K562 (cell line): ENCODE measurements around the gene NEDD4. TPM values are rescaled to one million over a fixed set of nuclear protein-coding genes. Genes with fewer than 3 reads are reported as not detected.
A peak's percentile ranks its signal among the peaks of the same experiment; 100 is the strongest.
"Not testable (repeated sequence)": the region's sequence is repeated elsewhere in the genome, so short reads cannot be mapped to it uniquely, and the experiment has no call there.

Source experiments
- ATAC-seq: fragments of 200-7000 bp; cut with Tn5 transposase; 3 replicates; pipeline ENCODE4 v1.9.1; 2020; ENCODE audit warnings: moderate library complexity
- BruUV-seq: library from RNA; stranded (reverse); fragments of 400-500 nt; replicated peaks from 2 replicates; lab custom pipeline; 2021; lab: Mats Ljungman, UMichigan
- CTCF ChIA-PET: fragments of 300-600 bp; formaldehyde crosslinking; extraction: SDS; loops from one replicate; lab custom pipeline; 2021; ENCODE audit warnings: low intra/inter-chr PET ratio; lab: Yijun Ruan, JAX
- POLR2A ChIA-PET: fragments of 300-600, 350-650 bp; sonication (Branson Sonifier 250); formaldehyde crosslinking; extraction: SDS; loops from one replicate; lab custom pipeline; 2021; ENCODE audit warnings: antibody characterized with exemption, inconsistent platforms; lab: Yijun Ruan, JAX
- DNase-seq, 4 experiments: peaks; one replicate each; pipeline versions ENCODE4 v3.0.0 to v3.0.0-alpha.2; 2011 to 2018; ENCODE audit warnings: low spot score in 3 of 4, mixed read lengths in 3 of 4; ENCODE audit errors: extremely low read depth in 1 of 4
- FAIRE-seq: peaks from 2 replicates; lab custom pipeline; 2011; peaks lifted over from hg19 to GRCh38; lab: Jason Lieb, UNC
- H2AFZ ChIP-seq: 2 replicates; pipeline ENCODE4 v1.6.0; 2011; ENCODE audit warnings: low read depth, low read length, control low read depth, inconsistent platforms
- H3K27ac ChIP-seq: fragments of 200-600 bp; 3 replicates; pipeline ENCODE4 v1.8.0; 2011; ENCODE audit warnings: low read depth, mild to moderate bottlenecking, control low read depth, inconsistent platforms, low read length, moderate library complexity, mixed read lengths; ENCODE audit errors: extremely low read depth
- H3K27me3 ChIP-seq, 2 experiments: fragments of 300-600 bp in 1 of 2; 2 replicates in 1 of 2; 3 replicates in 1 of 2; pipeline versions ENCODE4 v1.6.0 to v1.8.0; 2011; ENCODE audit warnings: inconsistent platforms in 2 of 2, low read length in 2 of 2, mild to moderate bottlenecking in 1 of 2, mixed read lengths in 1 of 2, moderate library complexity in 1 of 2; ENCODE audit not compliant: control insufficient read depth in 2 of 2, insufficient read depth in 2 of 2
- H3K36me3 ChIP-seq: fragments of 300-600 bp; 3 replicates; pipeline ENCODE4 v1.8.0; 2011; ENCODE audit warnings: mild to moderate bottlenecking, low read length, inconsistent platforms; ENCODE audit not compliant: control insufficient read depth, insufficient read depth
- H3K4me1 ChIP-seq, 2 experiments: fragments of 200-600 bp in 1 of 2; replicated peaks in 1 of 2; 2 replicates in 1 of 2; 3 replicates in 1 of 2; pipeline versions ENCODE4 v1.5.1 to v1.8.0; 2011; ENCODE audit warnings: inconsistent platforms in 2 of 2, low read length in 2 of 2, mild to moderate bottlenecking in 1 of 2, mixed read lengths in 1 of 2, moderate library complexity in 1 of 2; ENCODE audit not compliant: control insufficient read depth in 2 of 2, insufficient read depth in 2 of 2
- H3K4me2 ChIP-seq: 2 replicates; pipeline ENCODE4 v1.6.1; 2011; ENCODE audit warnings: low read length, control low read depth, inconsistent platforms, mixed read lengths; ENCODE audit not compliant: insufficient read depth
- H3K4me3 ChIP-seq: fragments of 200-600 bp; sonication (generic), shearing (Covaris generic); 2 replicates; pipeline ENCODE4 v1.5.1; 2016; ENCODE audit warnings: control low read depth, inconsistent platforms
- H3K79me2 ChIP-seq: fragments of 200-600 bp; 3 replicates; pipeline ENCODE4 v1.8.0; 2011; ENCODE audit warnings: low read length, inconsistent platforms; ENCODE audit not compliant: control insufficient read depth, insufficient read depth
- H3K9ac ChIP-seq, 2 experiments: 2 replicates each; pipeline versions ENCODE4 v1.6.0 to v1.6.1; 2011; ENCODE audit warnings: low read depth in 2 of 2, low read length in 2 of 2, control low read depth in 1 of 2, inconsistent platforms in 1 of 2, mild to moderate bottlenecking in 1 of 2, mixed read lengths in 1 of 2; ENCODE audit not compliant: insufficient read depth in 1 of 2
- H3K9me1 ChIP-seq: one replicate; pipeline ENCODE4 v1.6.0; 2011; ENCODE audit warnings: inconsistent platforms, mild to moderate bottlenecking, low read length, moderate library complexity; ENCODE audit not compliant: control insufficient read depth, insufficient read depth
- H3K9me3 ChIP-seq: replicated peaks from 2 replicates; pipeline ENCODE4 v1.5.1; 2011; ENCODE audit warnings: low read depth, low read length, inconsistent platforms; ENCODE audit not compliant: control insufficient read depth, insufficient read depth
- H4K20me1 ChIP-seq: replicated peaks from 2 replicates; pipeline ENCODE4 v1.6.1; 2011; ENCODE audit warnings: low read length, inconsistent platforms, mixed read lengths; ENCODE audit not compliant: control insufficient read depth, insufficient read depth
- MEIS2 ChIP-seq: fragments of 450-650 bp; IDR thresholded peaks from 2 replicates; pipeline ENCODE4 v1.6.1; 2014; ENCODE audit warnings: mild to moderate bottlenecking; ENCODE audit not compliant: partially characterized antibody
- ZNF146 ChIP-seq: IDR thresholded peaks from one replicate; pipeline ENCODE4 v1.6.1; 2018; ENCODE audit warnings: missing compliant biosample characterization; ENCODE audit not compliant: unreplicated experiment
- WGBS: fragments of 100-300 bp; shearing (Covaris generic); methylation state at CpG from one replicate; pipeline ENCODE4 v1.1.6; 2016; ENCODE audit warnings: low coverage, mixed read lengths; ENCODE audit not compliant: insufficient coverage; ENCODE audit errors: missing lambda C conversion rate; 5-methylcytosine and 5-hydroxymethylcytosine counted together
- in situ Hi-C: fragments of 300-500 bp; cut with MboI; formaldehyde crosslinking; loops from 4 replicates; pipeline ENCODE4 v1.15.0; 2018; ENCODE audit warnings: inconsistent platforms, mixed read lengths
- intact Hi-C: fragments of 100-400 bp; cut with micrococcal nuclease; formaldehyde crosslinking; loops from 2 replicates; pipeline ENCODE4 v1.14.2; 2022
- polyA plus RNA-seq, 8 experiments: library from polyadenylated mRNA; depleted of rRNA in 4 of 8; stranded (reverse) in 5 of 8; unstranded in 3 of 8; fragments of >200 nt; fragmentation: Nextera tagmentation in 2 of 8; fragmentation: Illumina TruSeq in 1 of 8; extraction: Ambion mirVana in 2 of 8; extraction: Trizol in 1 of 8; gene quantifications; 2 replicates each; pipeline versions ENCODE4 v1.2.1 to v1.2.3, GENCODE V29; 2011 to 2014; ENCODE audit warnings: inconsistent platforms in 1 of 8, missing spikeins in 1 of 8
- total RNA-seq, 7 experiments: library from RNA; depleted of rRNA in 6 of 7; stranded (reverse); fragments of >200 nt in 6 of 7; fragmentation: Illumina TruSeq in 2 of 7; extraction: Trizol in 2 of 7; gene quantifications; 2 replicates each; pipeline versions ENCODE4 v1.2.1 to v1.2.3, GENCODE V29; 2011 to 2021; ENCODE audit warnings: low replicate concordance in 1 of 7
- TF ChIP-seq, protein P1 (sequence below), 2 experiments: IDR thresholded peaks in 1 of 2; conservative IDR thresholded peaks in 1 of 2; 2 replicates each; pipeline ENCODE4 v1.6.1; 2016; ENCODE audit warnings: low read depth in 2 of 2, mild to moderate bottlenecking in 1 of 2, missing compliant biosample characterization in 1 of 2, missing genetic modification characterization in 1 of 2, moderate library complexity in 1 of 2

NEDD4 gene
- total and polyA plus RNA-seq, 9 of the 15 experiments (the other 6 are each of a cell fraction or from before 2014, with no cell fraction given): 7.2 to 23.7 (median 17.3) TPM

DNA sequence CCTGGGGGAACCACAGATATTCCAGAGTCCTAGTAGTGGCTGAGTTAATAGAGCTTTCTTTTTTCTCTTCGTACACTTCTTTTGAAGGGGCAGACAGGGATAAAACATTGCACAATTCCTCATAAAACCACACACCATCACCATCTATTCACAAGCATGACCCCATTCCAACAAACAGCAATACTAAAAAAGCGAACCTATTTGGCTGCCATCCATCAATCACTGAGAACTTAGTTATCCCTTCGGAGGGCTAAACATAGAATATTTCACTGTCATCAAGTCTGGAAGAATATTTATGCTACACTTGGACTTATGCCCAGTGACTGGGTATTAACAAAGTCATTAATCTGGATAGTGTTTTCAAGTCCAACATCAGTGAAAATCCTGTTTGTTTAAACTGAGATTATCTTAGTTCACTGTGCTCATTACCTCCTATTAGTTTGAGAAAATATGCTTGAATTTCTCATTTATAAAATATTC lies 170.2 kb downstream of the NEDD4 start (continued):
- TF ChIP-seq, protein P1, sequence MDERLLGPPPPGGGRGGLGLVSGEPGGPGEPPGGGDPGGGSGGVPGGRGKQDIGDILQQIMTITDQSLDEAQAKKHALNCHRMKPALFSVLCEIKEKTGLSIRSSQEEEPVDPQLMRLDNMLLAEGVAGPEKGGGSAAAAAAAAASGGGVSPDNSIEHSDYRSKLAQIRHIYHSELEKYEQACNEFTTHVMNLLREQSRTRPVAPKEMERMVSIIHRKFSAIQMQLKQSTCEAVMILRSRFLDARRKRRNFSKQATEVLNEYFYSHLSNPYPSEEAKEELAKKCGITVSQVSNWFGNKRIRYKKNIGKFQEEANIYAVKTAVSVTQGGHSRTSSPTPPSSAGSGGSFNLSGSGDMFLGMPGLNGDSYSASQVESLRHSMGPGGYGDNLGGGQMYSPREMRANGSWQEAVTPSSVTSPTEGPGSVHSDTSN (CRISPR knock-in tag; IDR thresholded peaks at IDR 0.05; ENCODE audit: low read depth): no peak
- TF ChIP-seq, protein P1 (tag; conservative IDR thresholded peaks at IDR 0.05; ENCODE audit: low read depth): peak; percentile 94
- TF ChIP-seq MEIS2: peak; percentile 48

DNA sequence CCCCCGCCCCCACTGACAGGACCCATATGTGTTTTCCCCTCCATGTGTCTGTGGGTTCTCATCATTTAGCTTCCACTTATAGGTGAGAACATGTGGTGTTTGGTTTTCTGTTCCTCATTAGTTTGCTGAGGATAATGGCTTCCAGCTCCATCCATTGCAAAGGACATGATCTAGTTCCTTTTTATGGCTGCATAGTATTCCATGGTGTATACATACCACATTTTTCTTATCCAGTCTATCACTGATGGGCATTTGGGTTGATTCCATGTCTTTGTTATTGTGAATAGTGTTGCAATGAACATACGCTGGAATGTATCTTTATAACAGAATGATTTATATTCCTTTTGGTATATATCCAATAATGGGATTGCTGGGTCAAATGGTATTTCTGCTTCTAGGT lies 171.7 kb downstream of the NEDD4 start:
- H3K4me3 ChIP-seq, DNase-seq, in situ Hi-C loops, BruUV-seq, H2AFZ ChIP-seq, H3K27ac ChIP-seq, H3K79me2 ChIP-seq, intact Hi-C loops, ATAC-seq, H3K36me3 ChIP-seq, H3K4me1 ChIP-seq, CTCF ChIA-PET, FAIRE-seq, H4K20me1 ChIP-seq, H3K4me2 ChIP-seq, H3K9me1 ChIP-seq, POLR2A ChIA-PET, H3K9ac ChIP-seq, H3K9me3 ChIP-seq: not testable (repeated sequence)
- WGBS: 23% methylated on average over 2 of the region's 2 CpGs
- peak; percentile 76 for TF ChIP-seq ZNF146 (CRISPR knock-in tag)
- H3K27me3 ChIP-seq: peaks cover 12 to 22% of the 10 kb centered on the region in 2 experiments
